K562 (cell line): ENCODE results near the gene WWOX. TPM values are rescaled to one million over a fixed set of nuclear protein-coding genes. Genes with fewer than 3 reads are reported as not detected.

ENCODE experiments used
- ATAC-seq: fragments of 200-7000 bp; cut with Tn5 transposase; 3 replicates; pipeline ENCODE4 v1.9.1; 2020; ENCODE audit warnings: moderate library complexity
- BruUV-seq: library from RNA; stranded (reverse); fragments of 400-500 nt; replicated peaks from 2 replicates; lab custom pipeline; 2021; lab: Mats Ljungman, UMichigan
- CTCF ChIA-PET: fragments of 300-600 bp; formaldehyde crosslinking; extraction: SDS; loops from one replicate; lab custom pipeline; 2021; ENCODE audit warnings: low intra/inter-chr PET ratio; lab: Yijun Ruan, JAX
- POLR2A ChIA-PET: fragments of 300-600, 350-650 bp; sonication (Branson Sonifier 250); formaldehyde crosslinking; extraction: SDS; loops from one replicate; lab custom pipeline; 2021; ENCODE audit warnings: antibody characterized with exemption, inconsistent platforms; lab: Yijun Ruan, JAX
- DNase-seq, 4 experiments: peaks; one replicate each; pipeline versions ENCODE4 v3.0.0 to v3.0.0-alpha.2; 2011 to 2018; ENCODE audit warnings: low spot score in 3 of 4, mixed read lengths in 3 of 4; ENCODE audit errors: extremely low read depth in 1 of 4
- FAIRE-seq: peaks from 2 replicates; lab custom pipeline; 2011; peaks lifted over from hg19 to GRCh38; lab: Jason Lieb, UNC
- H2AFZ ChIP-seq: 2 replicates; pipeline ENCODE4 v1.6.0; 2011; ENCODE audit warnings: low read depth, low read length, control low read depth, inconsistent platforms
- H3K27ac ChIP-seq: fragments of 200-600 bp; 3 replicates; pipeline ENCODE4 v1.8.0; 2011; ENCODE audit warnings: low read depth, mild to moderate bottlenecking, control low read depth, inconsistent platforms, low read length, moderate library complexity, mixed read lengths; ENCODE audit errors: extremely low read depth
- H3K27me3 ChIP-seq, 2 experiments: fragments of 300-600 bp in 1 of 2; 2 replicates in 1 of 2; 3 replicates in 1 of 2; pipeline versions ENCODE4 v1.6.0 to v1.8.0; 2011; ENCODE audit warnings: inconsistent platforms in 2 of 2, low read length in 2 of 2, mild to moderate bottlenecking in 1 of 2, mixed read lengths in 1 of 2, moderate library complexity in 1 of 2; ENCODE audit not compliant: control insufficient read depth in 2 of 2, insufficient read depth in 2 of 2
- H3K36me3 ChIP-seq: fragments of 300-600 bp; 3 replicates; pipeline ENCODE4 v1.8.0; 2011; ENCODE audit warnings: mild to moderate bottlenecking, low read length, inconsistent platforms; ENCODE audit not compliant: control insufficient read depth, insufficient read depth
- H3K4me1 ChIP-seq, 2 experiments: fragments of 200-600 bp in 1 of 2; replicated peaks in 1 of 2; 2 replicates in 1 of 2; 3 replicates in 1 of 2; pipeline versions ENCODE4 v1.5.1 to v1.8.0; 2011; ENCODE audit warnings: inconsistent platforms in 2 of 2, low read length in 2 of 2, mild to moderate bottlenecking in 1 of 2, mixed read lengths in 1 of 2, moderate library complexity in 1 of 2; ENCODE audit not compliant: control insufficient read depth in 2 of 2, insufficient read depth in 2 of 2
- H3K4me2 ChIP-seq: 2 replicates; pipeline ENCODE4 v1.6.1; 2011; ENCODE audit warnings: low read length, control low read depth, inconsistent platforms, mixed read lengths; ENCODE audit not compliant: insufficient read depth
- H3K4me3 ChIP-seq: fragments of 200-600 bp; sonication (generic), shearing (Covaris generic); 2 replicates; pipeline ENCODE4 v1.5.1; 2016; ENCODE audit warnings: control low read depth, inconsistent platforms
- H3K79me2 ChIP-seq: fragments of 200-600 bp; 3 replicates; pipeline ENCODE4 v1.8.0; 2011; ENCODE audit warnings: low read length, inconsistent platforms; ENCODE audit not compliant: control insufficient read depth, insufficient read depth
- H3K9ac ChIP-seq, 2 experiments: 2 replicates each; pipeline versions ENCODE4 v1.6.0 to v1.6.1; 2011; ENCODE audit warnings: low read depth in 2 of 2, low read length in 2 of 2, control low read depth in 1 of 2, inconsistent platforms in 1 of 2, mild to moderate bottlenecking in 1 of 2, mixed read lengths in 1 of 2; ENCODE audit not compliant: insufficient read depth in 1 of 2
- H3K9me1 ChIP-seq: one replicate; pipeline ENCODE4 v1.6.0; 2011; ENCODE audit warnings: inconsistent platforms, mild to moderate bottlenecking, low read length, moderate library complexity; ENCODE audit not compliant: control insufficient read depth, insufficient read depth
- H3K9me3 ChIP-seq: replicated peaks from 2 replicates; pipeline ENCODE4 v1.5.1; 2011; ENCODE audit warnings: low read depth, low read length, inconsistent platforms; ENCODE audit not compliant: control insufficient read depth, insufficient read depth
- H4K20me1 ChIP-seq: replicated peaks from 2 replicates; pipeline ENCODE4 v1.6.1; 2011; ENCODE audit warnings: low read length, inconsistent platforms, mixed read lengths; ENCODE audit not compliant: control insufficient read depth, insufficient read depth
- ADNP ChIP-seq: fragments of 200-800 bp; sonication (Bioruptor generic); IDR thresholded peaks from 2 replicates; pipeline ENCODE4 v1.6.1; 2016; ENCODE audit warnings: missing genetic modification characterization, missing compliant biosample characterization
- DPF2 ChIP-seq: fragments of 450-650 bp; IDR thresholded peaks from 2 replicates; pipeline ENCODE4 v1.6.1; 2016
- ILF3 ChIP-seq: fragments of 450-650 bp; IDR thresholded peaks from 2 replicates; pipeline ENCODE4 v1.6.1; 2018; ENCODE audit warnings: antibody characterized with exemption, mild to moderate bottlenecking, moderate library complexity, borderline replicate concordance
- NCOR1 ChIP-seq: fragments of 450-650 bp; IDR thresholded peaks from 2 replicates; pipeline ENCODE4 v1.6.1; 2016; ENCODE audit warnings: mild to moderate bottlenecking, moderate library complexity
- PHF8 ChIP-seq: fragments of 200-600 bp; sonication (generic); IDR thresholded peaks from 2 replicates; pipeline ENCODE4 v1.6.1; 2012; ENCODE audit warnings: mixed run types, mild to moderate bottlenecking, inconsistent platforms, low read length, moderate library complexity, borderline replicate concordance
- SAFB2 ChIP-seq: fragments of 200-400 bp; formaldehyde crosslinking; IDR thresholded peaks from 2 replicates; pipeline ENCODE4 v1.6.1; 2018; ENCODE audit warnings: borderline replicate concordance, low read length, low read depth, moderate library complexity; ENCODE audit not compliant: severe bottlenecking
- ZKSCAN8 ChIP-seq: fragments of 200-800 bp; sonication (Bioruptor generic); IDR thresholded peaks from 2 replicates; pipeline ENCODE4 v1.6.1; 2016; ENCODE audit warnings: missing genetic modification characterization, missing compliant biosample characterization
- ZNF146 ChIP-seq: IDR thresholded peaks from one replicate; pipeline ENCODE4 v1.6.1; 2018; ENCODE audit warnings: missing compliant biosample characterization; ENCODE audit not compliant: unreplicated experiment
- WGBS: fragments of 100-300 bp; shearing (Covaris generic); methylation state at CpG from one replicate; pipeline ENCODE4 v1.1.6; 2016; ENCODE audit warnings: low coverage, mixed read lengths; ENCODE audit not compliant: insufficient coverage; ENCODE audit errors: missing lambda C conversion rate; 5-methylcytosine and 5-hydroxymethylcytosine counted together
- in situ Hi-C: fragments of 300-500 bp; cut with MboI; formaldehyde crosslinking; loops from 4 replicates; pipeline ENCODE4 v1.15.0; 2018; ENCODE audit warnings: inconsistent platforms, mixed read lengths
- intact Hi-C: fragments of 100-400 bp; cut with micrococcal nuclease; formaldehyde crosslinking; loops from 2 replicates; pipeline ENCODE4 v1.14.2; 2022
- polyA plus RNA-seq, 8 experiments: library from polyadenylated mRNA; depleted of rRNA in 4 of 8; stranded (reverse) in 5 of 8; unstranded in 3 of 8; fragments of >200 nt; fragmentation: Nextera tagmentation in 2 of 8; fragmentation: Illumina TruSeq in 1 of 8; extraction: Ambion mirVana in 2 of 8; extraction: Trizol in 1 of 8; gene quantifications; 2 replicates each; pipeline versions ENCODE4 v1.2.1 to v1.2.3, GENCODE V29; 2011 to 2014; ENCODE audit warnings: inconsistent platforms in 1 of 8, missing spikeins in 1 of 8
- total RNA-seq, 7 experiments: library from RNA; depleted of rRNA in 6 of 7; stranded (reverse); fragments of >200 nt in 6 of 7; fragmentation: Illumina TruSeq in 2 of 7; extraction: Trizol in 2 of 7; gene quantifications; 2 replicates each; pipeline versions ENCODE4 v1.2.1 to v1.2.3, GENCODE V29; 2011 to 2021; ENCODE audit warnings: low replicate concordance in 1 of 7
- TF ChIP-seq, protein P1 (sequence below): fragments of 250-450 bp; sonication (Bioruptor Pico); IDR thresholded peaks from 2 replicates; pipeline ENCODE4 v1.6.1; 2021; ENCODE audit warnings: mild to moderate bottlenecking

WWOX gene
- total and polyA plus RNA-seq, 9 of the 15 experiments (the other 6 are each of a cell fraction or from before 2014, with no cell fraction given): 1.6 to 22.7 (median 8.1) TPM

DNA sequence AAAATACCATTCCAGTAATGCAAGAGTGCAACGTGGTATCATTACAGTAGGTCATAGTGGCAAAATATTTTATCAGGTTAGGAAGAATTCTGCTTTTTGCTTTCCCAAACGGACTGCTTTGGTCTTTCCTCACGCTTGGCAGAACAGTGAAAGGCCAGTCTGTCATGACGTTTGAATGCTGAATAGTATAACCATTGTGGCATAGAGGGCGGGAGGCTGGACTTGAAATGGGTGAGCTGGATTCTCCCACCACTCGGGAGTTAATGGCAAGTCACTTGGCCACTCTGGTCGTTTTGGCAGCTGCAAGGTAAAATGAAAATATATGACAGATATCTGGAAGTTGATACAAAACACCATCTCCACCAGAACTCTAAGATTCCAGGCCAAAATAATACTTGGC lies 1109.9 kb downstream of the WWOX start (continued):
- TF ChIP-seq DPF2 (no peak), ZKSCAN8 (CRISPR knock-in tag) (no peak), ZNF146 (CRISPR knock-in tag) (no peak), SAFB2 (no peak), NCOR1 (no peak), ILF3 (no peak)

DNA sequence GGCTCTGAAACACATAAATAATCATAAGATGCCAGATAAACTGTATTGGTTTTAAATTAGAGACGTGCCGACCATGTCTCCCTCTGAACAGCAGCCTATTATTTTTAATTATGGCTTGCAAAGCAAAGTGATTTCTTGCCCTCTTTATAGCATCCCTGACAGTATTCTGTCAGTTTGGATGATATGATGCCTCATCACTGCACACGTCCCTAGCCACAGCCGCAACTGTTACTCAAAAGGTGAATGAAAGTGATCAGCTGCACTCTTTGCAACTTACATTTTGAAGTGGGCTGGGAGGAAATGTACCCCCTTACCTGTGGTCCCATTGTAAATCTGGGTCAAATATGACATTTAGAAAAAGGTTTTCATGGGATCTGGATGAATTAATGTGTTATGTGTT lies 1111.2 kb downstream of the WWOX start:
- Histone ChIP-seq H3K4me1 (no peaks in the 10 kb centered on the region), H3K9me3 (no peaks in the 10 kb centered on the region), H3K9me1 (no peaks in the 10 kb centered on the region), H3K27me3 (peaks cover 2 to 15% of the 10 kb centered on the region in 2 experiments; a peak in 4 of 5 replicates), H4K20me1 (0 out of 2 replicates have a peak, but pooled peaks cover 3% of the 10 kb centered on the region), H3K4me3 (no peak overlapping the region), H3K4me2 (no peak overlapping the region), H3K9ac (no peak overlapping the region), H3K79me2 (no peaks in the 10 kb centered on the region), H2AFZ (no peak overlapping the region), H3K36me3 (no peaks in the 10 kb centered on the region), H3K27ac (no peak overlapping the region)
- DNase-seq (no peak), ATAC-seq (no peak), FAIRE-seq (no peak)
- BruUV-seq: no TSS peak
- POLR2A ChIA-PET: interaction anchor here (1.3 kb wide), 1 partner anchor 11 kb away, joined by 3 read pairs; no protein-coding TSS in a partner anchor
- TF ChIP-seq, protein P1, sequence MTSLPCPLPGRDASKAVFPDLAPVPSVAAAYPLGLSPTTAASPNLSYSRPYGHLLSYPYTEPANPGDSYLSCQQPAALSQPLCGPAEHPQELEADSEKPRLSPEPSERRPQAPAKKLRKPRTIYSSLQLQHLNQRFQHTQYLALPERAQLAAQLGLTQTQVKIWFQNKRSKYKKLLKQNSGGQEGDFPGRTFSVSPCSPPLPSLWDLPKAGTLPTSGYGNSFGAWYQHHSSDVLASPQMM (CRISPR knock-in tag): no peak
- TF ChIP-seq ADNP (tag) (no peak), PHF8 (no peak)
- CTCF ChIA-PET: no interaction called here
- 2% methylated on average over 4 of the region's 4 CpGs for WGBS
- in situ Hi-C loops (no loop called here), intact Hi-C loops (no loop called here)
